PC-3 (cell line): ENCODE measurements around the gene ACO2.

ENCODE experiments used
- CTCF ChIP-seq: fragments of 300-600 bp; sonication (generic); conservative IDR thresholded peaks from 2 replicates; pipeline ENCODE4 v1.5.1; 2017; ENCODE audit warnings: antibody characterized with exemption, low read depth, mild to moderate bottlenecking, low read length
- EZH2 ChIP-seq: fragments of 300-600 bp; sonication (generic); IDR thresholded peaks from one replicate; pipeline ENCODE4 v1.6.1; 2017; ENCODE audit warnings: antibody characterized with exemption, mild to moderate bottlenecking, low read length; ENCODE audit not compliant: unreplicated experiment
- EZH2phosphoT487 ChIP-seq: fragments of 300-600 bp; sonication (generic); IDR thresholded peaks from 2 replicates; pipeline ENCODE4 v1.6.1; 2018; ENCODE audit warnings: mild to moderate bottlenecking, antibody characterized with exemption, low read length, borderline replicate concordance

DNA sequence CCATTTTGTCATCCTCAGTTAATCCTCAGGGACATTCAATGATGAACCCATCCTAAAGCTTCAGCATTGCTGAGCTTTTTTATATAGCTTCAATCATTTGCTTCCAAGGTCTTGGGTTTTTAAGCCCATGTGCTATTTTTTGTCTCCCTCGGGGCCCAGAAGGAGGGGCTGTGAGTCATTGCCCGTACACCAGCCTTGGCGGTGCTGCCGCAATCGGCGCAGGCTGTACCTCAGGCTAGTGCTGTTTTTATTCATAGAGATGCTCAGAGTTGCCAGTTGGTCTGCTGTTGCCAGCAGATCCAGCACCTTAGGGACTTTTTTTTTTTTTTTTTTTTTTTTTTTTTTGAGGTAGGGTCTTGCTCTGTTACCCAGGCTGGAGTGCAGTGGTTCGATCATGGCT lies 35.5 kb downstream of the ACO2 start:
- TF ChIP-seq EZH2 (no peak), CTCF (no peak), EZH2phosphoT487 (no peak)
